Keratinocyte (primary cell): Measurements from ENCODE around the gene HNRNPLL. TPM values are rescaled to one million over a fixed set of nuclear protein-coding genes. Genes with fewer than 3 reads are reported as not detected.
A peak's percentile ranks its signal among the peaks of the same experiment; 100 is the strongest.

ENCODE experiments used
- DNase-seq: peaks from one replicate; pipeline ENCODE4 v3.0.0-alpha.2; 2011; ENCODE audit warnings: low read depth, missing footprints, low spot score
- FAIRE-seq: peaks from 2 replicates; lab custom pipeline; 2011; peaks lifted over from hg19 to GRCh38; lab: Jason Lieb, UNC
- H2AFZ ChIP-seq: 2 replicates; pipeline ENCODE4 v1.6.0; 2012; ENCODE audit warnings: low read length, control low read depth, inconsistent platforms; ENCODE audit not compliant: control insufficient read depth
- H3K27ac ChIP-seq: 2 replicates; pipeline ENCODE4 v1.5.1; 2011; ENCODE audit warnings: low read length; ENCODE audit not compliant: control insufficient read depth, insufficient read depth
- H3K27me3 ChIP-seq: 3 replicates; pipeline ENCODE4 v1.6.0; 2011; ENCODE audit warnings: low read length; ENCODE audit not compliant: control insufficient read depth, insufficient read depth; ENCODE audit errors: extremely low read depth
- H3K36me3 ChIP-seq, 2 experiments: 2 replicates in 1 of 2; 3 replicates in 1 of 2; pipeline ENCODE4 v1.5.1; 2011; ENCODE audit warnings: low read length in 2 of 2, mild to moderate bottlenecking in 1 of 2; ENCODE audit not compliant: control insufficient read depth in 2 of 2, insufficient read depth in 2 of 2; ENCODE audit errors: extremely low read depth in 1 of 2
- H3K4me1 ChIP-seq: 3 replicates; pipeline ENCODE4 v1.5.1; 2011; ENCODE audit warnings: low read length; ENCODE audit not compliant: control insufficient read depth, insufficient read depth; ENCODE audit errors: extremely low read depth
- H3K4me2 ChIP-seq: 3 replicates; pipeline ENCODE4 v1.6.0; 2011; ENCODE audit warnings: low read depth, low read length; ENCODE audit not compliant: control insufficient read depth, insufficient read depth; ENCODE audit errors: extremely low read depth
- H3K4me3 ChIP-seq, 3 experiments: fragments of 200-600 bp in 1 of 3; sonication (generic) in 1 of 3; 2 replicates in 2 of 3; 3 replicates in 1 of 3; pipeline ENCODE4 v1.5.1; 2011 to 2016; ENCODE audit warnings: low read length in 3 of 3, mild to moderate bottlenecking in 3 of 3, control low read depth in 2 of 3, inconsistent platforms in 1 of 3, low read depth in 1 of 3, mixed read lengths in 1 of 3, mixed run types in 1 of 3, moderate library complexity in 1 of 3; ENCODE audit not compliant: control insufficient read depth in 2 of 3, insufficient read depth in 2 of 3; ENCODE audit errors: extremely low read depth in 1 of 3
- H3K79me2 ChIP-seq: 2 replicates; pipeline ENCODE4 v1.6.0; 2012; ENCODE audit warnings: low read length; ENCODE audit not compliant: control insufficient read depth, insufficient read depth
- H3K9ac ChIP-seq: 3 replicates; pipeline ENCODE4 v1.6.0; 2011; ENCODE audit warnings: low read length; ENCODE audit not compliant: control insufficient read depth, insufficient read depth; ENCODE audit errors: extremely low read depth
- H3K9me1 ChIP-seq: 3 replicates; pipeline ENCODE4 v1.6.0; 2011; ENCODE audit warnings: low read length; ENCODE audit not compliant: control insufficient read depth, insufficient read depth; ENCODE audit errors: extremely low read depth
- H3K9me3 ChIP-seq: 2 replicates; pipeline ENCODE4 v1.5.1; 2012; ENCODE audit warnings: low read depth, low read length; ENCODE audit not compliant: control insufficient read depth
- H4K20me1 ChIP-seq: 3 replicates; pipeline ENCODE4 v1.6.0; 2011; ENCODE audit warnings: low read length; ENCODE audit not compliant: control insufficient read depth, insufficient read depth; ENCODE audit errors: extremely low read depth
- EZH2 ChIP-seq: IDR thresholded peaks from one replicate; pipeline ENCODE4 v1.6.1; 2012; ENCODE audit warnings: inconsistent platforms, mild to moderate bottlenecking, low read length, moderate library complexity
- dilution Hi-C: fragments of 300-500 bp; cut with MboI; formaldehyde crosslinking; loops from one replicate; pipeline ENCODE4 v1.7.0; 2020; ENCODE audit warnings: low sequenced_read_pairs; ENCODE audit not compliant: extremely low pct_ligation_motif_present
- polyA plus RNA-seq, 5 experiments: library from polyadenylated mRNA; depleted of rRNA in 3 of 5; stranded (reverse) in 3 of 5; stranded (forward) in 1 of 5; unstranded in 1 of 5; fragments of >200 nt; gene quantifications; 1 replicate in 1 of 5; 2 replicates in 3 of 5; 3 replicates in 1 of 5; pipeline versions ENCODE4 v1.2.1 to v1.2.3, GENCODE V29; 2011 to 2012; ENCODE audit warnings: missing spikeins in 2 of 5, low read depth in 1 of 5, low replicate concordance in 1 of 5
- TF ChIP-seq, protein P1 (sequence below), 3 experiments: IDR thresholded peaks in 1 of 3; conservative IDR thresholded peaks in 1 of 3; optimal IDR thresholded peaks in 1 of 3; 2 replicates in 2 of 3; 3 replicates in 1 of 3; pipeline versions ENCODE3 to v1.5.1; 2011; ENCODE audit warnings: low read length in 3 of 3, mild to moderate bottlenecking in 3 of 3, moderate library complexity in 2 of 3, control low read depth in 1 of 3, inconsistent platforms in 1 of 3; ENCODE audit not compliant: insufficient read depth in 2 of 3; ENCODE audit errors: extremely low read depth in 1 of 3

Gene HNRNPLL
- polyA plus RNA-seq, 1 donor (not counting 4 experiments of a cell fraction or from before 2014, with no cell fraction given), result 53.8 TPM

DNA sequence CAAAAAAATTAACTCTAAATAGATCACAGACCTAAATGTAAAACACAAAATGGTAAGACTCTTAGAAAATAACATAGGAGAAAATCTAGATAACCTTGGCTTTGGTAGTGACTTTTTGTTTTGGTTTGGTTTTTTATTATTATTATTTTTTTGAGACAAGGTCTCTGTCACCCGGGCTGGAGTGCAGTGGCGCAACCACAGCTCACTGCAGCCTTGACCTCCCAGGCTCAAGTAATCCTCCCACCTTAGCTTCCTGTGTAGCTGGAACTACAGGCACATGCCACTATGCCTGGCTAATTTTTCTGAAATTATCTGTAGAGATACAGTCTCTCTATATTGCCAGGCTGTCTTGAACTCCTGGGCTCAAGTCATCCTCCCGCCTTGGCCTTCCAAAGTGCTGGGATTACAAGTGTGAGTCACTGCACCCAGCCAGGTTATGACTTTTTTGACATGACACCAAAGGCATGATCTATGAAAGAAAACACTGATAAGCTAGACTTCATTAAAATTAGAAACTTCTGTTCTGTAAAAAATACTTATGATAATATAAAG lies 88.0 kb downstream of the HNRNPLL start:
- Histone ChIP-seq H3K4me3 (no peak overlapping the region), H3K4me1 (peaks cover 18% of the 10 kb centered on the region), H3K27ac (peak overlapping the region; percentile 74), H3K4me2 (peak overlapping the region; percentile 82), H4K20me1 (no peaks in the 10 kb centered on the region), H3K9ac (no peak overlapping the region), H3K9me3 (no peaks in the 10 kb centered on the region), H3K79me2 (no peaks in the 10 kb centered on the region), H3K9me1 (no peaks in the 10 kb centered on the region), H3K36me3 (no peaks in the 10 kb centered on the region), H3K27me3 (no peaks in the 10 kb centered on the region), H2AFZ (no peak overlapping the region)
- TF ChIP-seq, protein P1, sequence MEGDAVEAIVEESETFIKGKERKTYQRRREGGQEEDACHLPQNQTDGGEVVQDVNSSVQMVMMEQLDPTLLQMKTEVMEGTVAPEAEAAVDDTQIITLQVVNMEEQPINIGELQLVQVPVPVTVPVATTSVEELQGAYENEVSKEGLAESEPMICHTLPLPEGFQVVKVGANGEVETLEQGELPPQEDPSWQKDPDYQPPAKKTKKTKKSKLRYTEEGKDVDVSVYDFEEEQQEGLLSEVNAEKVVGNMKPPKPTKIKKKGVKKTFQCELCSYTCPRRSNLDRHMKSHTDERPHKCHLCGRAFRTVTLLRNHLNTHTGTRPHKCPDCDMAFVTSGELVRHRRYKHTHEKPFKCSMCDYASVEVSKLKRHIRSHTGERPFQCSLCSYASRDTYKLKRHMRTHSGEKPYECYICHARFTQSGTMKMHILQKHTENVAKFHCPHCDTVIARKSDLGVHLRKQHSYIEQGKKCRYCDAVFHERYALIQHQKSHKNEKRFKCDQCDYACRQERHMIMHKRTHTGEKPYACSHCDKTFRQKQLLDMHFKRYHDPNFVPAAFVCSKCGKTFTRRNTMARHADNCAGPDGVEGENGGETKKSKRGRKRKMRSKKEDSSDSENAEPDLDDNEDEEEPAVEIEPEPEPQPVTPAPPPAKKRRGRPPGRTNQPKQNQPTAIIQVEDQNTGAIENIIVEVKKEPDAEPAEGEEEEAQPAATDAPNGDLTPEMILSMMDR (optimal IDR thresholded peaks at IDR 0.05 in 1 of 3, IDR thresholded peaks at IDR 0.05 in 1 of 3, conservative IDR thresholded peaks at IDR 0.05 in 1 of 3; ENCODE audit: extremely low read depth in 1 of 3, insufficient read depth in 2 of 3, low read length in 3 of 3), result no peak
- TF ChIP-seq EZH2, result no peak
- DNase-seq (no peak), FAIRE-seq (no peak)
- dilution Hi-C loops, result loop anchor here (25.0 kb wide), 1 partner anchor 177 kb away; no protein-coding TSS in a partner anchor

GRCh38 chr2:38512211-38512610 lies 90.5 kb downstream of the HNRNPLL start:
- Histone ChIP-seq H3K27me3 (no peaks in the 10 kb centered on the region), H3K9ac (no peak overlapping the region), H3K4me2 (no peak overlapping the region), H3K79me2 (no peaks in the 10 kb centered on the region), H3K27ac (no peak overlapping the region), H3K9me3 (no peaks in the 10 kb centered on the region), H4K20me1 (no peaks in the 10 kb centered on the region), H2AFZ (no peak overlapping the region), H3K4me1 (peaks cover 27% of the 10 kb centered on the region), H3K4me3 (no peak overlapping the region), H3K9me1 (no peaks in the 10 kb centered on the region), H3K36me3 (no peaks in the 10 kb centered on the region)
- no peak for DNase-seq
- dilution Hi-C loops, result loop anchor here (25.0 kb wide), 1 partner anchor 175 kb away; no protein-coding TSS in a partner anchor
- no peak for FAIRE-seq
- no peak for TF ChIP-seq EZH2
- TF ChIP-seq, protein P1 (optimal IDR thresholded peaks at IDR 0.05 in 1 of 3, IDR thresholded peaks at IDR 0.05 in 1 of 3, conservative IDR thresholded peaks at IDR 0.05 in 1 of 3; ENCODE audit: extremely low read depth in 1 of 3, insufficient read depth in 2 of 3, low read length in 3 of 3), result no peak

Other genes starting within 250 kb of the HNRNPLL start
- gene ATL2, start 225.7 kb downstream of the HNRNPLL start, polyA plus RNA-seq, result 49.6 to 83.2 TPM (median 65.6 TPM) in 3 replicates
- gene GALM, start 63.2 kb upstream of the HNRNPLL start, polyA plus RNA-seq, result 1.2 to 1.5 TPM (median 1.2 TPM) in 3 replicates
- 193 to 316 TPM (median 229 TPM) in 3 replicates for gene SRSF7, start 148.4 kb upstream of the HNRNPLL start, polyA plus RNA-seq
- gene GEMIN6, start 175.3 kb upstream of the HNRNPLL start, polyA plus RNA-seq, result 17.3 to 29.1 TPM (median 20.2 TPM) in 3 replicates